Astrocyte of the spinal cord (primary cell): Measurements from ENCODE around the gene SIPA1L3.
A peak's percentile ranks its signal among the peaks of the same experiment; 100 is the strongest.

Source experiments
- DNase-seq: peaks from one replicate; pipeline ENCODE4 v3.0.0; 2011; ENCODE audit warnings: low read depth, low spot score
- H3K4me3 ChIP-seq: 2 replicates; pipeline ENCODE4 v1.5.1; 2011; ENCODE audit warnings: low read depth, mild to moderate bottlenecking, low read length, moderate library complexity
- CTCF ChIP-seq: IDR thresholded peaks from 2 replicates; pipeline ENCODE4 v1.5.1; 2012; ENCODE audit warnings: low read depth, mild to moderate bottlenecking, low read length, inconsistent platforms
- in situ Hi-C: cut with HindIII; loops from 2 replicates; pipeline ENCODE4 v1.10.0; 2017; ENCODE audit warnings: low sequenced_read_pairs

SIPA1L3 gene

GRCh38 chr19:38144667-38145066 lies 237.7 kb downstream of the SIPA1L3 start:
- in situ Hi-C loops: loop anchor here (25.0 kb wide), 1 partner anchor 118 kb away; the partner anchor contains the start of genes PPP1R14A and SPINT2
- DNase-seq: no peak
- no peak for TF ChIP-seq CTCF
- H3K4me3 ChIP-seq: no peak overlapping the region

GRCh38 chr19:38145623-38146022 lies 238.6 kb downstream of the SIPA1L3 start:
- DNase-seq: no peak
- no peak for TF ChIP-seq CTCF
- in situ Hi-C loops: loop anchor here (25.0 kb wide), 1 partner anchor 117 kb away; the partner anchor contains the start of genes PPP1R14A and SPINT2

GRCh38 chr19:38148337-38148736 lies 241.3 kb downstream of the SIPA1L3 start:
- H3K4me3 ChIP-seq: no peak overlapping the region
- in situ Hi-C loops: loop anchor here (25.0 kb wide), 1 partner anchor 114 kb away; the partner anchor contains the start of genes PPP1R14A and SPINT2
- TF ChIP-seq CTCF: no peak
- DNase-seq: no peak

More at GRCh38 chr19:38145623-38146022, 238.6 kb downstream of the SIPA1L3 start:
- H3K4me3 ChIP-seq: no peak overlapping the region

- in situ Hi-C loops: loop anchor here (25.0 kb wide), 1 partner anchor 113 kb away; the partner anchor contains the start of genes PPP1R14A and SPINT2
- H3K4me3 ChIP-seq: no peak overlapping the region
- no peak for DNase-seq
- no peak for TF ChIP-seq CTCF
Observed at GRCh38 chr19:38149661-38150061, 242.7 kb downstream of the SIPA1L3 start.

GRCh38 chr19:38151242-38151641 lies 244.2 kb downstream of the SIPA1L3 start:
- DNase-seq: no peak
- TF ChIP-seq CTCF: no peak
- H3K4me3 ChIP-seq: no peak overlapping the region
- in situ Hi-C loops: no loop called here

- no peak for TF ChIP-seq CTCF
- in situ Hi-C loops: no loop called here
- H3K4me3 ChIP-seq: no peak overlapping the region
- peak; percentile 76 for DNase-seq
Observed at GRCh38 chr19:38152461-38153379, 245.7 kb downstream of the SIPA1L3 start.
